NCI-H2107 treated with DMSO at 0.1 percent for 48 hours (cell line): ENCODE measurements around the gene SEC63.
"Not testable (repeated sequence)": the region's sequence is repeated elsewhere in the genome, so short reads cannot be mapped to it uniquely, and the experiment has no call there.

Experiments used
- DNase-seq: peaks from one replicate; lab custom pipeline; 2025; ENCODE audit not compliant: unreplicated experiment; lab: John Stamatoyannopoulos, UW

Gene SEC63

GRCh38 chr6:107864226-107865127 is 93.5 kb downstream of the SEC63 start:
- no peak for DNase-seq

- no peak for DNase-seq
Observed at GRCh38 chr6:107862383-107862782, 95.6 kb downstream of the SEC63 start.

- not testable (repeated sequence) for DNase-seq
Observed at GRCh38 chr6:107860963-107861362, 97.0 kb downstream of the SEC63 start.

- DNase-seq, result not testable (repeated sequence)
Observed at GRCh38 chr6:107860144-107860543, 97.9 kb downstream of the SEC63 start.

GRCh38 chr6:107853230-107853629 is 104.8 kb downstream of the SEC63 start:
- peak; percentile 38 for DNase-seq

GRCh38 chr6:107849325-107849724 is 108.7 kb downstream of the SEC63 start:
- no peak for DNase-seq

GRCh38 chr6:107847844-107848802 is 109.9 kb downstream of the SEC63 start:
- no peak for DNase-seq

- no peak for DNase-seq
Observed at GRCh38 chr6:107846262-107846795, 111.7 kb downstream of the SEC63 start.

- no peak for DNase-seq
Observed at GRCh38 chr6:107845777-107846176, 112.2 kb downstream of the SEC63 start.

GRCh38 chr6:107843400-107843799 is 114.6 kb downstream of the SEC63 start:
- no peak for DNase-seq

GRCh38 chr6:107841275-107841670 is 116.7 kb downstream of the SEC63 start:
- no peak for DNase-seq

GRCh38 chr6:107840636-107841274 is 117.3 kb downstream of the SEC63 start:
- DNase-seq, result no peak

- no peak for DNase-seq
Observed at GRCh38 chr6:107833136-107833535, 124.9 kb downstream of the SEC63 start.

- no peak for DNase-seq
Observed at GRCh38 chr6:107832151-107833056, 125.6 kb downstream of the SEC63 start.

GRCh38 chr6:107830060-107830459 is 127.9 kb downstream of the SEC63 start:
- DNase-seq, result no peak

- no peak for DNase-seq
Observed at GRCh38 chr6:107827541-107827940, 130.5 kb downstream of the SEC63 start.

- no peak for DNase-seq
Observed at GRCh38 chr6:107823047-107823557, 134.9 kb downstream of the SEC63 start.

- no peak for DNase-seq
Observed at GRCh38 chr6:107822176-107823046, 135.6 kb downstream of the SEC63 start.

GRCh38 chr6:107821591-107821990 is 136.4 kb downstream of the SEC63 start:
- DNase-seq, result no peak
